H9 (cell line): ENCODE measurements around the gene SCUBE1. TPM values are rescaled to one million over a fixed set of nuclear protein-coding genes. Genes with fewer than 3 reads are reported as not detected.

Experiments
- DNase-seq: peaks from one replicate; pipeline ENCODE4 v3.0.0-alpha.2; 2017
- H2AFZ ChIP-seq: one replicate; pipeline ENCODE4 v1.6.1; 2013; ENCODE audit warnings: mild to moderate bottlenecking, low read length, control low read depth, moderate library complexity
- H2AK5ac ChIP-seq: 2 replicates; pipeline ENCODE4 v1.6.1; 2013; ENCODE audit warnings: low read length, control low read depth, mixed read lengths; ENCODE audit not compliant: insufficient read length
- H2BK120ac ChIP-seq: one replicate; pipeline ENCODE4 v1.6.1; 2013; ENCODE audit warnings: low read depth, mild to moderate bottlenecking, low read length, control low read depth, inconsistent platforms; ENCODE audit not compliant: poor library complexity, severe bottlenecking
- H2BK12ac ChIP-seq: 2 replicates; pipeline ENCODE4 v1.6.1; 2013; ENCODE audit warnings: low read length, control low read depth, mixed read lengths, low read depth; ENCODE audit not compliant: insufficient read length
- H2BK15ac ChIP-seq: 2 replicates; pipeline ENCODE4 v1.6.1; 2013; ENCODE audit warnings: low read depth, low read length, control low read depth
- H2BK20ac ChIP-seq: one replicate; pipeline ENCODE4 v1.6.1; 2013; ENCODE audit warnings: low read depth, mild to moderate bottlenecking, low read length, control low read depth, inconsistent platforms; ENCODE audit not compliant: poor library complexity, severe bottlenecking
- H2BK5ac ChIP-seq: 2 replicates; pipeline ENCODE4 v1.6.1; 2013; ENCODE audit warnings: low read length, control low read depth, mixed read lengths; ENCODE audit not compliant: insufficient read length
- H3K14ac ChIP-seq: 2 replicates; pipeline ENCODE4 v1.6.1; 2013; ENCODE audit warnings: low read length, control low read depth; ENCODE audit not compliant: insufficient read depth
- H3K18ac ChIP-seq: 2 replicates; pipeline ENCODE4 v1.6.1; 2013; ENCODE audit warnings: low read depth, mild to moderate bottlenecking, mixed read lengths, low read length, control low read depth; ENCODE audit not compliant: insufficient read length
- H3K23ac ChIP-seq: 2 replicates; pipeline ENCODE4 v1.6.1; 2013; ENCODE audit warnings: low read length, control low read depth, mixed read lengths, low read depth; ENCODE audit not compliant: insufficient read length
- H3K23me2 ChIP-seq: 2 replicates; pipeline ENCODE4 v1.6.1; 2013; ENCODE audit warnings: low read depth, mild to moderate bottlenecking, mixed read lengths, low read length, control low read depth; ENCODE audit not compliant: insufficient read length, poor library complexity, severe bottlenecking
- H3K27ac ChIP-seq: 2 replicates; pipeline ENCODE4 v1.5.1; 2013; ENCODE audit warnings: low read length, control low read depth, mixed read lengths, low read depth; ENCODE audit not compliant: insufficient read length
- H3K27me3 ChIP-seq: 2 replicates; pipeline ENCODE4 v1.6.1; 2013; ENCODE audit warnings: low read length, control low read depth, inconsistent platforms; ENCODE audit not compliant: insufficient read depth
- H3K4ac ChIP-seq: 2 replicates; pipeline ENCODE4 v1.6.1; 2013; ENCODE audit warnings: low read depth, mild to moderate bottlenecking, control low read depth, inconsistent platforms, low read length, moderate library complexity
- H3K4me1 ChIP-seq: 2 replicates; pipeline ENCODE4 v1.6.1; 2013; ENCODE audit warnings: low read length, control low read depth, inconsistent platforms; ENCODE audit not compliant: insufficient read depth
- H3K4me2 ChIP-seq: 2 replicates; pipeline ENCODE4 v1.6.1; 2013; ENCODE audit warnings: low read length, control low read depth, mixed read lengths; ENCODE audit not compliant: insufficient read length, insufficient read depth
- H3K56ac ChIP-seq: 2 replicates; pipeline ENCODE4 v1.6.1; 2013; ENCODE audit warnings: low read depth, mild to moderate bottlenecking, mixed read lengths, low read length, control low read depth; ENCODE audit not compliant: insufficient read length
- H3K79me1 ChIP-seq: 2 replicates; pipeline ENCODE4 v1.6.1; 2013; ENCODE audit warnings: low read depth, mild to moderate bottlenecking, moderate library complexity, low read length, control low read depth, inconsistent platforms; ENCODE audit not compliant: insufficient read depth, poor library complexity, severe bottlenecking
- H3K79me2 ChIP-seq: 2 replicates; pipeline ENCODE4 v1.6.1; 2013; ENCODE audit warnings: low read length, control low read depth, inconsistent platforms; ENCODE audit not compliant: insufficient read depth
- H3K9ac ChIP-seq: 2 replicates; pipeline ENCODE4 v1.6.1; 2013; ENCODE audit warnings: low read length, control low read depth, mixed read lengths; ENCODE audit not compliant: insufficient read length; ENCODE audit errors: extremely low read depth
- H3K9me3 ChIP-seq: one replicate; pipeline ENCODE4 v1.6.1; 2013; ENCODE audit warnings: low read depth, low read length, inconsistent platforms; ENCODE audit not compliant: control insufficient read depth
- H3T11ph ChIP-seq: one replicate; pipeline ENCODE4 v1.6.1; 2013; ENCODE audit warnings: mild to moderate bottlenecking, low read length, control low read depth, inconsistent platforms
- H4K20me1 ChIP-seq: one replicate; pipeline ENCODE4 v1.6.1; 2013; ENCODE audit not compliant: control insufficient read depth, insufficient read length, insufficient read depth
- H4K5ac ChIP-seq: 2 replicates; pipeline ENCODE4 v1.6.1; 2013; ENCODE audit warnings: low read depth, mild to moderate bottlenecking, mixed read lengths, low read length, control low read depth; ENCODE audit not compliant: insufficient read length
- H4K8ac ChIP-seq: replicated peaks from 2 replicates; pipeline ENCODE4 v1.6.1; 2013; ENCODE audit warnings: low read length, control low read depth, mixed read lengths, low read depth; ENCODE audit not compliant: insufficient read length
- H4K91ac ChIP-seq: 2 replicates; pipeline ENCODE4 v1.6.1; 2013; ENCODE audit warnings: low read depth, mild to moderate bottlenecking, moderate library complexity, mixed read lengths, low read length, control low read depth; ENCODE audit not compliant: insufficient read length
- H3K27ac Mint-ChIP-seq, 3 experiments: 2 replicates in 2 of 3; 3 replicates in 1 of 3; pipeline ENCODE4 v1.8.0; 2020 to 2021; ENCODE audit warnings: mixed read lengths in 3 of 3, mild to moderate bottlenecking in 1 of 3, moderate library complexity in 1 of 3
- H3K27me3 Mint-ChIP-seq: 2 replicates; pipeline ENCODE4 v1.8.0; 2021; ENCODE audit warnings: low read depth, mild to moderate bottlenecking, moderate library complexity, mixed read lengths
- H3K36me3 Mint-ChIP-seq, 3 experiments: 2 replicates in 2 of 3; 3 replicates in 1 of 3; pipeline ENCODE4 v1.8.0; 2020 to 2021; ENCODE audit warnings: low read depth in 3 of 3, mixed read lengths in 3 of 3; ENCODE audit not compliant: insufficient read depth in 1 of 3
- H3K4me1 Mint-ChIP-seq, 2 experiments: 2 replicates each; pipeline ENCODE4 v1.8.0; 2020; ENCODE audit warnings: mixed read lengths in 2 of 2
- H3K4me3 Mint-ChIP-seq, 2 experiments: 2 replicates in 1 of 2; 3 replicates in 1 of 2; pipeline ENCODE4 v1.8.0; 2020 to 2021; ENCODE audit warnings: mild to moderate bottlenecking in 2 of 2, mixed read lengths in 2 of 2, moderate library complexity in 1 of 2
- H3K9me3 Mint-ChIP-seq, 2 experiments: 2 replicates in 1 of 2; 3 replicates in 1 of 2; pipeline ENCODE4 v1.8.0; 2020; ENCODE audit warnings: mild to moderate bottlenecking in 2 of 2, mixed read lengths in 2 of 2, moderate library complexity in 1 of 2
- WGBS: extraction: QIAGEN DNeasy Blood & Tissue Kit; methylation state at CpG from one replicate; pipeline ENCODE4 v1.1.7; 2013; ENCODE audit warnings: missing lambda C conversion rate, low lambda C conversion rate, mixed read lengths; ENCODE audit not compliant: insufficient read length; ENCODE audit errors: extremely low coverage; 5-methylcytosine and 5-hydroxymethylcytosine counted together
- total RNA-seq: library from RNA; stranded (reverse); gene quantifications from 2 replicates; pipeline ENCODE4 v1.2.1, GENCODE V29; 2021
- TF ChIP-seq, protein P1 (sequence below): fragments of 200-600 bp; sonication (generic); conservative IDR thresholded peaks from 3 replicates; pipeline ENCODE4 v1.8.0; 2021; ENCODE audit warnings: antibody characterized with exemption, mild to moderate bottlenecking

SCUBE1 gene
- total RNA-seq, 1 experiment from 2014 or later, result 1.2 TPM

DNA sequence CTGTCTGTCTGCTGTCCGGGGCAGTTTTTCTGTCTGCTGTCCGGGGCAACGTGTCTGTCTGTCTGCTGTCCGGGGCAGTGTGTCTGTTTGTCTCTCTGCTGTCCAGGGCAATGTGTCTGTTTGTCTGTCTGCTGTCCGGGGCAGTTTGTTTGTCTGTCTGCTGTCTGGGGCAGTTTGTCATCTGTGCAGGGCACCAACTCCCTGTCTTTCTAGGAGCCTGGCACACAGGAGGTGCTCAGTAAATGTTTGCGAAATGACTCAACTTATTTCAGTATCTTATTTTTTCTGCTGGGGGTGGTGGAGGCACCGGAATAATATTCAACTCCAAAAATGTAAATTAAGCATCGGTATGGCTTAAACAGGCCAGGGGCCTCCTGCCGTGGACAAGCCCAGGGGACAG, 144.2 kb downstream of the SCUBE1 start:
- Histone ChIP-seq H3K27me3 (no peaks in the 10 kb centered on the region), H3T11ph (no peak overlapping the region), H2AFZ (no peak overlapping the region), H2BK20ac (no peak overlapping the region), H3K4me1 (no peaks in the 10 kb centered on the region), H3K23ac (no peak overlapping the region), H2BK120ac (no peak overlapping the region), H3K9me3 (no peaks in the 10 kb centered on the region), H4K91ac (no peak overlapping the region), H3K4me2 (no peak overlapping the region), H2BK5ac (no peak overlapping the region), H2AK5ac (no peak overlapping the region), H4K20me1 (no peaks in the 10 kb centered on the region), H3K56ac (no peak overlapping the region), H3K27ac (no peak overlapping the region), H2BK12ac (no peak overlapping the region), H3K79me2 (no peaks in the 10 kb centered on the region), H3K9ac (no peak overlapping the region), H4K8ac (no peak overlapping the region), H2BK15ac (no peak overlapping the region), H4K5ac (no peak overlapping the region), H3K79me1 (no peaks in the 10 kb centered on the region), H3K4ac (no peak overlapping the region), H3K14ac (no peak overlapping the region), H3K23me2 (no peaks in the 10 kb centered on the region), H3K18ac (no peak overlapping the region)
- Mint-ChIP-seq H3K9me3 (no peaks in the 10 kb centered on the region), H3K27ac (0 out of 7 replicates have a peak overlapping the region, but pooled peaks of 1 of the 3 experiments have one; percentile 3), H3K4me1 (peaks cover 14 to 20% of the 10 kb centered on the region in 2 experiments), H3K27me3 (peaks cover 6% of the 10 kb centered on the region), H3K36me3 (no peaks in the 10 kb centered on the region), H3K4me3 (no peak overlapping the region)
- no peak for DNase-seq
- TF ChIP-seq, protein P1, sequence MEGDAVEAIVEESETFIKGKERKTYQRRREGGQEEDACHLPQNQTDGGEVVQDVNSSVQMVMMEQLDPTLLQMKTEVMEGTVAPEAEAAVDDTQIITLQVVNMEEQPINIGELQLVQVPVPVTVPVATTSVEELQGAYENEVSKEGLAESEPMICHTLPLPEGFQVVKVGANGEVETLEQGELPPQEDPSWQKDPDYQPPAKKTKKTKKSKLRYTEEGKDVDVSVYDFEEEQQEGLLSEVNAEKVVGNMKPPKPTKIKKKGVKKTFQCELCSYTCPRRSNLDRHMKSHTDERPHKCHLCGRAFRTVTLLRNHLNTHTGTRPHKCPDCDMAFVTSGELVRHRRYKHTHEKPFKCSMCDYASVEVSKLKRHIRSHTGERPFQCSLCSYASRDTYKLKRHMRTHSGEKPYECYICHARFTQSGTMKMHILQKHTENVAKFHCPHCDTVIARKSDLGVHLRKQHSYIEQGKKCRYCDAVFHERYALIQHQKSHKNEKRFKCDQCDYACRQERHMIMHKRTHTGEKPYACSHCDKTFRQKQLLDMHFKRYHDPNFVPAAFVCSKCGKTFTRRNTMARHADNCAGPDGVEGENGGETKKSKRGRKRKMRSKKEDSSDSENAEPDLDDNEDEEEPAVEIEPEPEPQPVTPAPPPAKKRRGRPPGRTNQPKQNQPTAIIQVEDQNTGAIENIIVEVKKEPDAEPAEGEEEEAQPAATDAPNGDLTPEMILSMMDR, result no peak
- no CpG with 5 or more reads among the region's 9 CpGs for WGBS
